Measurements from ENCODE around the gene GSTP1.

The GSTP1 gene

GRCh38 chr11:67572747-67573419 is 10.7 kb upstream of the GSTP1 start:
- TF ChIP-seq EZH2phosphoT487 (conservative IDR thresholded peaks at IDR 0.05; ENCODE audit: low read length) = no peak
- peak; percentile 57 for TF ChIP-seq CTCF (IDR thresholded peaks at IDR 0.05; ENCODE audit: insufficient read depth, low read length, poor library complexity, severe bottlenecking)
- no peak overlapping the region for H3K9ac ChIP-seq (ENCODE audit: low read length)
- H3K27ac ChIP-seq (ENCODE audit: low read depth, low read length) = no peak overlapping the region
- no peaks in the 10 kb centered on the region for H3F3A ChIP-seq (ENCODE audit: insufficient read depth)
- H2AFZ ChIP-seq (ENCODE audit: low read depth, low read length, severe bottlenecking) = no peak overlapping the region
- no peaks in the 10 kb centered on the region for H3K36me3 ChIP-seq (ENCODE audit: low read length)
- H3K4me2 ChIP-seq (ENCODE audit: low read depth, low read length, poor library complexity, severe bottlenecking) = no peak overlapping the region
- H3K9me3 ChIP-seq (ENCODE audit: insufficient read depth, low read length) = no peaks in the 10 kb centered on the region
- H4K20me1 ChIP-seq (ENCODE audit: low read depth, low read length) = no peaks in the 10 kb centered on the region
- H3K9me2 ChIP-seq (replicated peaks; ENCODE audit: insufficient read depth, low read length) = no peaks in the 10 kb centered on the region
- no peaks in the 10 kb centered on the region for H3K27me3 ChIP-seq (ENCODE audit: low read length)
- no peak overlapping the region for H3K4me3 ChIP-seq (ENCODE audit: insufficient read depth, low read length, poor library complexity, severe bottlenecking)
- H3K79me2 ChIP-seq (ENCODE audit: insufficient read depth, low read length) = no peaks in the 10 kb centered on the region

GRCh38 chr11:67574938-67575337 is 8.7 kb upstream of the GSTP1 start:
- no peak for TF ChIP-seq EZH2phosphoT487 (conservative IDR thresholded peaks at IDR 0.05; ENCODE audit: low read length)
- no peak for TF ChIP-seq CTCF (IDR thresholded peaks at IDR 0.05; ENCODE audit: insufficient read depth, low read length, poor library complexity, severe bottlenecking)
- Histone ChIP-seq H3K4me2 (ENCODE audit: low read depth, low read length, poor library complexity, severe bottlenecking) (no peak overlapping the region), H3K27ac (ENCODE audit: low read depth, low read length) (no peak overlapping the region), H3F3A (ENCODE audit: insufficient read depth) (no peaks in the 10 kb centered on the region), H3K9ac (ENCODE audit: low read length) (no peak overlapping the region), H3K9me3 (ENCODE audit: insufficient read depth, low read length) (no peaks in the 10 kb centered on the region), H4K20me1 (ENCODE audit: low read depth, low read length) (no peaks in the 10 kb centered on the region), H3K27me3 (ENCODE audit: low read length) (no peaks in the 10 kb centered on the region), H3K9me2 (replicated peaks; ENCODE audit: insufficient read depth, low read length) (no peaks in the 10 kb centered on the region), H3K4me3 (ENCODE audit: insufficient read depth, low read length, poor library complexity, severe bottlenecking) (no peak overlapping the region), H2AFZ (ENCODE audit: low read depth, low read length, severe bottlenecking) (no peak overlapping the region), H3K79me2 (ENCODE audit: insufficient read depth, low read length) (no peaks in the 10 kb centered on the region), H3K36me3 (ENCODE audit: low read length) (no peaks in the 10 kb centered on the region)

GRCh38 chr11:67576735-67577475 is 6.7 kb upstream of the GSTP1 start:
- Histone ChIP-seq H4K20me1 (ENCODE audit: low read depth, low read length) (no peaks in the 10 kb centered on the region), H3F3A (ENCODE audit: insufficient read depth) (peaks cover under 1% of the 10 kb centered on the region; the same call in 1 of the 2 replicates), H2AFZ (ENCODE audit: low read depth, low read length, severe bottlenecking) (no peak overlapping the region), H3K79me2 (ENCODE audit: insufficient read depth, low read length) (no peaks in the 10 kb centered on the region), H3K36me3 (ENCODE audit: low read length) (no peaks in the 10 kb centered on the region), H3K27ac (ENCODE audit: low read depth, low read length) (no peak overlapping the region), H3K9ac (ENCODE audit: low read length) (no peak overlapping the region), H3K9me2 (replicated peaks; ENCODE audit: insufficient read depth, low read length) (no peaks in the 10 kb centered on the region), H3K9me3 (ENCODE audit: insufficient read depth, low read length) (no peaks in the 10 kb centered on the region), H3K4me2 (ENCODE audit: low read depth, low read length, poor library complexity, severe bottlenecking) (no peak overlapping the region), H3K4me3 (ENCODE audit: insufficient read depth, low read length, poor library complexity, severe bottlenecking) (no peak overlapping the region), H3K27me3 (ENCODE audit: low read length) (no peaks in the 10 kb centered on the region)
- TF ChIP-seq EZH2phosphoT487 (conservative IDR thresholded peaks at IDR 0.05; ENCODE audit: low read length) (no peak), CTCF (IDR thresholded peaks at IDR 0.05; ENCODE audit: insufficient read depth, low read length, poor library complexity, severe bottlenecking) (no peak)

Measured in SU-DHL-6 (cell line).